Trophoblast cell (in vitro differentiated cells and primary cell): ENCODE measurements around the gene KRT86.
A peak's percentile ranks its signal among the peaks of the same experiment; 100 is the strongest.

Experiments
- DNase-seq, 2 donors: peaks; one replicate each; pipeline ENCODE4 v3.0.0-alpha.2; 2016
- H2AFZ ChIP-seq: 2 replicates; pipeline ENCODE4 v1.6.1; 2013; ENCODE audit warnings: low read length, moderate library complexity, mild to moderate bottlenecking; ENCODE audit not compliant: insufficient read depth, poor library complexity
- H2AK5ac ChIP-seq: 2 replicates; pipeline ENCODE4 v1.6.1; 2013; ENCODE audit warnings: mild to moderate bottlenecking, low read length
- H2BK120ac ChIP-seq: 2 replicates; pipeline ENCODE4 v1.6.1; 2013; ENCODE audit warnings: low read length, mild to moderate bottlenecking, moderate library complexity; ENCODE audit not compliant: insufficient read depth, poor library complexity
- H2BK12ac ChIP-seq: 2 replicates; pipeline ENCODE4 v1.6.1; 2013; ENCODE audit warnings: mild to moderate bottlenecking, low read length, moderate library complexity
- H2BK5ac ChIP-seq: 2 replicates; pipeline ENCODE4 v1.6.1; 2013; ENCODE audit warnings: low read length, low read depth, moderate library complexity, mild to moderate bottlenecking; ENCODE audit not compliant: poor library complexity
- H3K14ac ChIP-seq: 2 replicates; pipeline ENCODE4 v1.6.1; 2013; ENCODE audit warnings: mild to moderate bottlenecking, low read length
- H3K18ac ChIP-seq: 2 replicates; pipeline ENCODE4 v1.6.1; 2013; ENCODE audit warnings: mild to moderate bottlenecking, low read length
- H3K23ac ChIP-seq: 2 replicates; pipeline ENCODE4 v1.6.1; 2013; ENCODE audit warnings: low read length
- H3K27ac ChIP-seq: 2 replicates; pipeline ENCODE4 v1.5.1; 2013; ENCODE audit warnings: low read depth, mild to moderate bottlenecking, inconsistent platforms, low read length, moderate library complexity
- H3K27me3 ChIP-seq: 2 replicates; pipeline ENCODE4 v1.6.1; 2013; ENCODE audit warnings: inconsistent platforms, mild to moderate bottlenecking, low read length, moderate library complexity; ENCODE audit not compliant: insufficient read depth
- H3K36me3 ChIP-seq, 2 experiments: 1 replicate in 1 of 2; 2 replicates in 1 of 2; pipeline ENCODE4 v1.6.1; 2013; ENCODE audit warnings: low read length in 2 of 2, mild to moderate bottlenecking in 2 of 2, moderate library complexity in 1 of 2; ENCODE audit not compliant: insufficient read depth in 2 of 2, control insufficient read depth in 1 of 2
- H3K4ac ChIP-seq: 2 replicates; pipeline ENCODE4 v1.6.1; 2013; ENCODE audit warnings: low read depth, mild to moderate bottlenecking, low read length, moderate library complexity
- H3K4me1 ChIP-seq, 2 experiments: 1 replicate in 1 of 2; 2 replicates in 1 of 2; pipeline ENCODE4 v1.6.1; 2013; ENCODE audit warnings: low read length in 2 of 2, mild to moderate bottlenecking in 2 of 2, moderate library complexity in 1 of 2; ENCODE audit not compliant: insufficient read depth in 2 of 2, control insufficient read depth in 1 of 2
- H3K4me2 ChIP-seq: 2 replicates; pipeline ENCODE4 v1.6.1; 2013; ENCODE audit warnings: inconsistent platforms, mild to moderate bottlenecking, low read length, moderate library complexity
- H3K4me3 ChIP-seq: 2 replicates; pipeline ENCODE4 v1.5.1; 2013; ENCODE audit warnings: mild to moderate bottlenecking, low read depth, low read length, inconsistent platforms
- H3K79me1 ChIP-seq: one replicate; pipeline ENCODE4 v1.6.1; 2013; ENCODE audit warnings: low read length
- H3K79me2 ChIP-seq: 2 replicates; pipeline ENCODE4 v1.6.1; 2013; ENCODE audit warnings: low read length, mild to moderate bottlenecking; ENCODE audit not compliant: control insufficient read depth, insufficient read depth, poor library complexity
- H3K9ac ChIP-seq: 2 replicates; pipeline ENCODE4 v1.6.1; 2013; ENCODE audit warnings: mild to moderate bottlenecking, low read length
- H3K9me3 ChIP-seq: 2 replicates; pipeline ENCODE4 v1.6.1; 2013; ENCODE audit warnings: low read depth, mild to moderate bottlenecking, control low read depth, inconsistent platforms, low read length; ENCODE audit not compliant: insufficient read depth
- H4K12ac ChIP-seq: 2 replicates; pipeline ENCODE4 v1.6.1; 2013; ENCODE audit warnings: low read depth, mild to moderate bottlenecking, low read length, moderate library complexity
- H4K8ac ChIP-seq: 2 replicates; pipeline ENCODE4 v1.6.1; 2013; ENCODE audit warnings: low read depth, mild to moderate bottlenecking, low read length, moderate library complexity
- H4K91ac ChIP-seq: one replicate; pipeline ENCODE4 v1.6.1; 2013; ENCODE audit warnings: low read depth, mild to moderate bottlenecking, low read length, moderate library complexity
- WGBS: extraction: QIAGEN DNeasy Blood & Tissue Kit; methylation state at CpG from one replicate; pipeline ENCODE4 v1.1.7; 2013; ENCODE audit warnings: missing lambda C conversion rate; ENCODE audit not compliant: insufficient read length, insufficient coverage; ENCODE audit errors: extremely low coverage; 5-methylcytosine and 5-hydroxymethylcytosine counted together

Gene KRT86

GRCh38 chr12:52243856-52244614, 30.4 kb upstream of the KRT86 start:
- no CpG with 5 or more reads among the region's 12 CpGs for WGBS
- Histone ChIP-seq H3K4me1 (peaks cover 23 to 38% of the 10 kb centered on the region in 2 experiments), H3K4me3 (no peak overlapping the region), H4K91ac (no peak overlapping the region), H3K4ac (no peak overlapping the region), H3K36me3 (peaks cover 71 to 81% of the 10 kb centered on the region in 2 experiments), H2BK5ac (no peak overlapping the region), H3K9me3 (peaks cover 4% of the 10 kb centered on the region), H3K9ac (no peak overlapping the region), H3K4me2 (no peak overlapping the region), H4K8ac (no peak overlapping the region), H4K12ac (no peak overlapping the region), H2AK5ac (no peak overlapping the region), H3K27ac (peak overlapping the region; percentile 9), H3K27me3 (no peaks in the 10 kb centered on the region), H3K14ac (no peak overlapping the region), H2AFZ (no peak overlapping the region), H3K18ac (peak overlapping the region; percentile 12), H2BK120ac (no peak overlapping the region), H2BK12ac (no peak overlapping the region), H3K79me2 (no peaks in the 10 kb centered on the region), H3K23ac (no peak overlapping the region), H3K79me1 (peaks cover 3% of the 10 kb centered on the region)
- DNase-seq = peak; percentile 70 to 81

- no peak overlapping the region for H2AFZ ChIP-seq
- peak overlapping the region; percentile 9 for H3K27ac ChIP-seq
- H3K27me3 ChIP-seq = no peaks in the 10 kb centered on the region
- peak in 1 of 2 donors; percentile 32 for DNase-seq
- H3K4me1 ChIP-seq = peaks cover 19 to 37% of the 10 kb centered on the region in 2 experiments
- H4K8ac ChIP-seq = no peak overlapping the region
- no peaks in the 10 kb centered on the region for H3K79me1 ChIP-seq
- H3K14ac ChIP-seq = no peak overlapping the region
- no peaks in the 10 kb centered on the region for H3K79me2 ChIP-seq
- no peak overlapping the region for H2BK5ac ChIP-seq
- peak overlapping the region; percentile 25 for H2BK12ac ChIP-seq
- H4K12ac ChIP-seq = no peak overlapping the region
- no peak overlapping the region for H2BK120ac ChIP-seq
- H3K36me3 ChIP-seq = peaks cover 73 to 84% of the 10 kb centered on the region in 2 experiments
- H3K9ac ChIP-seq = no peak overlapping the region
- H3K4ac ChIP-seq = no peak overlapping the region
- no peak overlapping the region for H3K23ac ChIP-seq
- H4K91ac ChIP-seq = no peak overlapping the region
- no CpG with 5 or more reads among the region's 3 CpGs for WGBS
- H3K4me3 ChIP-seq = no peak overlapping the region
- H3K9me3 ChIP-seq = peaks cover 4% of the 10 kb centered on the region
- H3K4me2 ChIP-seq = no peak overlapping the region
- no peak overlapping the region for H2AK5ac ChIP-seq
- no peak overlapping the region for H3K18ac ChIP-seq
Measured at GRCh38 chr12:52244615-52244994, 29.8 kb upstream of the KRT86 start.

- no peak overlapping the region for H3K18ac ChIP-seq
- H3K9me3 ChIP-seq = peaks cover 4% of the 10 kb centered on the region
- no peak overlapping the region for H3K4me3 ChIP-seq
- no peak overlapping the region for H3K14ac ChIP-seq
- H3K4ac ChIP-seq = no peak overlapping the region
- no peak overlapping the region for H4K91ac ChIP-seq
- no peak overlapping the region for H3K9ac ChIP-seq
- no peak overlapping the region for H3K23ac ChIP-seq
- WGBS = no CpG with 5 or more reads among the region's 20 CpGs
- H3K79me2 ChIP-seq = no peaks in the 10 kb centered on the region
- H3K27ac ChIP-seq = no peak overlapping the region
- H2BK120ac ChIP-seq = no peak overlapping the region
- no peaks in the 10 kb centered on the region for H3K79me1 ChIP-seq
- H2BK5ac ChIP-seq = no peak overlapping the region
- H4K12ac ChIP-seq = no peak overlapping the region
- H3K36me3 ChIP-seq = peaks cover 75 to 83% of the 10 kb centered on the region in 2 experiments
- H3K27me3 ChIP-seq = no peaks in the 10 kb centered on the region
- H2AK5ac ChIP-seq = no peak overlapping the region
- no peak overlapping the region for H2BK12ac ChIP-seq
- peak in 1 of 2 donors; percentile 29 for DNase-seq
- no peak overlapping the region for H3K4me2 ChIP-seq
- no peak overlapping the region for H4K8ac ChIP-seq
- H2AFZ ChIP-seq = no peak overlapping the region
- peaks cover 19 to 36% of the 10 kb centered on the region in 2 experiments for H3K4me1 ChIP-seq
Measured at GRCh38 chr12:52245259-52245961, 29.0 kb upstream of the KRT86 start.

GRCh38 chr12:52245962-52246569, 28.4 kb upstream of the KRT86 start:
- Histone ChIP-seq H2BK5ac (no peak overlapping the region), H3K36me3 (peaks cover 75 to 80% of the 10 kb centered on the region in 2 experiments), H3K18ac (no peak overlapping the region), H4K12ac (no peak overlapping the region), H3K79me2 (no peaks in the 10 kb centered on the region), H3K4me3 (no peak overlapping the region), H3K9ac (no peak overlapping the region), H3K4me2 (no peak overlapping the region), H2AFZ (no peak overlapping the region), H4K91ac (no peak overlapping the region), H3K14ac (no peak overlapping the region), H3K9me3 (peaks cover 4% of the 10 kb centered on the region), H2AK5ac (no peak overlapping the region), H3K27me3 (no peaks in the 10 kb centered on the region), H3K27ac (no peak overlapping the region), H3K79me1 (no peaks in the 10 kb centered on the region), H3K4me1 (peaks cover 19 to 36% of the 10 kb centered on the region in 2 experiments), H2BK120ac (no peak overlapping the region), H2BK12ac (no peak overlapping the region), H4K8ac (no peak overlapping the region), H3K4ac (no peak overlapping the region), H3K23ac (no peak overlapping the region)
- WGBS = no CpG with 5 or more reads among the region's 7 CpGs
- peak in 1 of 2 donors; percentile 57 for DNase-seq
